DMS 273 (cell line): ENCODE results near the gene COLEC11.
"Not testable (repeated sequence)": the region's sequence is repeated elsewhere in the genome, so short reads cannot be mapped to it uniquely, and the experiment has no call there.

ENCODE experiments used
- DNase-seq: peaks from one replicate; lab custom pipeline; 2025; ENCODE audit not compliant: unreplicated experiment; lab: John Stamatoyannopoulos, UW

Gene COLEC11

GRCh38 chr2:3622967-3623366, 28.1 kb downstream of the COLEC11 start:
- DNase-seq, result no peak

GRCh38 chr2:3624059-3624794, 29.3 kb downstream of the COLEC11 start:
- DNase-seq, result no peak

- no peak for DNase-seq
Measured at GRCh38 chr2:3625186-3625585, 30.3 kb downstream of the COLEC11 start.

GRCh38 chr2:3626118-3626811, 31.4 kb downstream of the COLEC11 start:
- no peak for DNase-seq

- no peak for DNase-seq
Measured at GRCh38 chr2:3626812-3627499, 32.0 kb downstream of the COLEC11 start.

GRCh38 chr2:3627500-3628100, 32.7 kb downstream of the COLEC11 start:
- no peak for DNase-seq

- no peak for DNase-seq
Measured at GRCh38 chr2:3628241-3628679, 33.3 kb downstream of the COLEC11 start.

GRCh38 chr2:3628800-3629199, 33.9 kb downstream of the COLEC11 start:
- peak; percentile 86 for DNase-seq

GRCh38 chr2:3630631-3631030, 35.7 kb downstream of the COLEC11 start:
- no peak for DNase-seq

GRCh38 chr2:3631161-3631850, 36.4 kb downstream of the COLEC11 start:
- DNase-seq, result peak; percentile 54

GRCh38 chr2:3631851-3632659, 37.1 kb downstream of the COLEC11 start:
- DNase-seq, result peak; percentile 71

- DNase-seq, result peak; percentile 98
Measured at GRCh38 chr2:3633089-3633981, 38.4 kb downstream of the COLEC11 start.

GRCh38 chr2:3633982-3634595, 39.2 kb downstream of the COLEC11 start:
- DNase-seq, result no peak

- DNase-seq, result peak; percentile 79
Measured at GRCh38 chr2:3634596-3635121, 39.7 kb downstream of the COLEC11 start.

- DNase-seq, result peak; percentile 37
Measured at GRCh38 chr2:3635171-3635974, 40.5 kb downstream of the COLEC11 start.

GRCh38 chr2:3635975-3636327, 41.0 kb downstream of the COLEC11 start:
- not testable (repeated sequence) for DNase-seq

GRCh38 chr2:3636586-3637310, 41.8 kb downstream of the COLEC11 start:
- no peak for DNase-seq
